Fibroblast of the aortic adventitia (primary cell): ENCODE measurements around the gene FCER2. TPM values are rescaled to one million over a fixed set of nuclear protein-coding genes. Genes with fewer than 3 reads are reported as not detected.
A peak's percentile ranks its signal among the peaks of the same experiment; 100 is the strongest.

ENCODE experiments used
- DNase-seq: peaks from one replicate; pipeline ENCODE4 v3.0.0-alpha.2; 2010; ENCODE audit warnings: low read depth
- H3K4me3 ChIP-seq: 2 replicates; pipeline ENCODE4 v1.5.1; 2011; ENCODE audit warnings: low read depth, mild to moderate bottlenecking, control low read depth, low read length, moderate library complexity
- total RNA-seq: library from RNA; depleted of rRNA; stranded (reverse); fragments of >200 nt; gene quantifications from 2 replicates; pipeline ENCODE4 v1.2.3, GENCODE V29; 2012; ENCODE audit warnings: low replicate concordance
- TF ChIP-seq, protein P1 (sequence below): IDR thresholded peaks from 2 replicates; pipeline ENCODE4 v1.5.1; 2011; ENCODE audit warnings: mild to moderate bottlenecking, low read length, control low read depth, inconsistent platforms; ENCODE audit not compliant: insufficient read depth

The FCER2 gene
- total RNA-seq, 1 donor = not detected

DNA sequence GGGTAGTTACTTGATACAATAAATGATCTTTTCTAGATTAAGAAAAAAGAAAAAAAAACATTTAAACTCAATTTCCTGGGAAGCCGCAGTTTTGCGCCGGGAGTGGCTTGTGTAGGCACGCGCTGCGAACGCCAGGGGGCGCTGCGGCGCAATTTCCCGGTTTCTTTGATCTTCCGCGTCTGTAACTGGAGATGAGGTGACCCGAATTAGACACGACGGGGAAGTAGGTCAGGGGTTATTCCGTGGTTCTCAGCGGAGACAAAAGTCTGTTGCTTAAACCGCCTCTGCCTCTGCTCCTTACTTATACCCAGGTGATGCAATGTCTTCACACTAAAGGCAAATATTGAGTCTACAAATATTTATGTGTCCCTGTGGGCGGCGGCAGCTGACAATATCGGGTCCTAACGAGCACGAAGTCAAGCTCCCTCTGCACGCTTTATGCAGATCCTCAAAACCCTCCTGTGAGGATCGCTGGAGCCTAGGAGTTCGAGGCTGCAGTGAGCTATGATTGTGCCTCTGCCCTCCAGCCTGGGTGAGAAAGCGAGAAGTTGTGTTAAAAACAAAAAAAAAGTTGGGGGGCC is 49.8 kb downstream of the FCER2 start:
- peak overlapping the region; percentile 50 for H3K4me3 ChIP-seq
- peak; percentile 70 for DNase-seq
- TF ChIP-seq, protein P1, sequence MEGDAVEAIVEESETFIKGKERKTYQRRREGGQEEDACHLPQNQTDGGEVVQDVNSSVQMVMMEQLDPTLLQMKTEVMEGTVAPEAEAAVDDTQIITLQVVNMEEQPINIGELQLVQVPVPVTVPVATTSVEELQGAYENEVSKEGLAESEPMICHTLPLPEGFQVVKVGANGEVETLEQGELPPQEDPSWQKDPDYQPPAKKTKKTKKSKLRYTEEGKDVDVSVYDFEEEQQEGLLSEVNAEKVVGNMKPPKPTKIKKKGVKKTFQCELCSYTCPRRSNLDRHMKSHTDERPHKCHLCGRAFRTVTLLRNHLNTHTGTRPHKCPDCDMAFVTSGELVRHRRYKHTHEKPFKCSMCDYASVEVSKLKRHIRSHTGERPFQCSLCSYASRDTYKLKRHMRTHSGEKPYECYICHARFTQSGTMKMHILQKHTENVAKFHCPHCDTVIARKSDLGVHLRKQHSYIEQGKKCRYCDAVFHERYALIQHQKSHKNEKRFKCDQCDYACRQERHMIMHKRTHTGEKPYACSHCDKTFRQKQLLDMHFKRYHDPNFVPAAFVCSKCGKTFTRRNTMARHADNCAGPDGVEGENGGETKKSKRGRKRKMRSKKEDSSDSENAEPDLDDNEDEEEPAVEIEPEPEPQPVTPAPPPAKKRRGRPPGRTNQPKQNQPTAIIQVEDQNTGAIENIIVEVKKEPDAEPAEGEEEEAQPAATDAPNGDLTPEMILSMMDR = peak; percentile 98

DNA sequence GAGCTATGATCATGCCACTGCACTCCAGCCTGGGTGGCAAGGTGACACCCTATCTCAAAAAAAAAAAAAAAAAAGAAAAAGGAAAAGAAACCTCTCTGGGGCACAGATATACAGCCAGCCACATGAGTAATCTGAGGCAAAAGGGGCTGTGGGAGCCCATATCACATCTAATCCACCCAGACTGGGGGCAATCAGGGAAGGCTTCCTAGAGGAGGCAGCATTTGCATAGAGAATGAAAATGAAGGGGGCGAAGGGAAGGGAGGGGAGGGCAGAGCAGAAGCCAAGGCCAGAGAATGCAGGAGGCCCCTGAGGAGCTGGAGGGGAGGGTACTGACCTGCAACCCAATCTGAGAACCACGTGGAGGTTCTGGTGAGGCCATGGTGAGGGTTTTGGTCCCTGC is 51.8 kb downstream of the FCER2 start:
- no peak overlapping the region for H3K4me3 ChIP-seq
- DNase-seq = no peak
- TF ChIP-seq, protein P1 = no peak

DNA sequence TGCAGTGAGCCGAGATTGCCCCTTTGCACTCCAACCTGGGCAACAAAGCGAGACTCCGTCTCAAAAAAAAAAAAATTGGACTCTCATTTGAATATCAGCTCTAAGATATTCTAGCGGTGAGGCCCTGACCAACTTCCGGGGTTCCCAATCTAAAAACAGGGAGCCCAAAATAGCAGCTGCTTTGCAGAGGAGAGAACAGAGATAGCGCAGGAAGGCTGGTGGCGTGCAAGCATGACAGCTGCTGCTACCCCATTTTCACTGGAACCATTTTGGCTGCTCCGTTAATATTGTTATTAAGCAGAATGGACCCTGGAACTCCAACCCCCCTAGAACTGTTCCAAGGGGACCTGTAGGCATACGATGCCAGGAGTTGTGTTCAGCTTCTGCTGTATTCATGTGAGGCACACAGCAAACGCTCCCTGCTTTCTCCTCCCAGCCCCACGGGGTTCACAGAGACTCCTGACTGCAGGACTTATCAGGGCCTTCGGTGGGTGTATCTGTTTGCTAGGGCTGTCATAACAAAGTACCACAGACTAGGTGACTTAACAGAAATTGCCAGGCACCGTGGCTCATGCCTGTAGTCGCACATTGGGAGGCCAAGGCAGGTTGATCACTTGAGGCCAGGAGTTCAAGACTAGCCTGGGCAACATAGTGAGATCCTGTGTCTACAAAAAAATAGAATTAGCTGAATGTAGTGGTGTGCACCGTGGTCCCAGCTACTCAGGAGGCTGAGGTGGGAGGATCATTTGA is 53.5 kb downstream of the FCER2 start:
- no peak for DNase-seq
- TF ChIP-seq, protein P1 = no peak
- no peak overlapping the region for H3K4me3 ChIP-seq

DNA sequence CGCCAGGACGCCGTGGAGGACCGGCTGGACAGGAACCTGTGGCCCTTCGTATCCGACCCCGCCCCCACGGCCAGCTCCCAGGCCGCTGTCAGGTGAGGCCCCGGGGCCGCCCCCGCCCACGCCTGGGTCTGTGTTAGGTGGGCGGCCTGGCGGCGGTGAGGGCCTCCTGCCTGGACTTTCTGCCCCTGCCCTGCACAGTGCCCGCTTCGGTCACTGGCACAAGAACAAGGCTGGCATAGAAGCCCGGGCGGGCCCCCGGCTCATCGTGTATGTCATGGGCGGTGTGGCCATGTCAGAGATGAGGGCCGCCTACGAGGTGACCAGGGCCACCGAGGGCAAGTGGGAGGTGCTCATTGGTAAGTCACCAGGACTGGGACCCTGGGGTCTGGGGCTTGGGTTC is 54.8 kb downstream of the FCER2 start:
- no peak for DNase-seq
- TF ChIP-seq, protein P1 = no peak
- H3K4me3 ChIP-seq = no peak overlapping the region

DNA sequence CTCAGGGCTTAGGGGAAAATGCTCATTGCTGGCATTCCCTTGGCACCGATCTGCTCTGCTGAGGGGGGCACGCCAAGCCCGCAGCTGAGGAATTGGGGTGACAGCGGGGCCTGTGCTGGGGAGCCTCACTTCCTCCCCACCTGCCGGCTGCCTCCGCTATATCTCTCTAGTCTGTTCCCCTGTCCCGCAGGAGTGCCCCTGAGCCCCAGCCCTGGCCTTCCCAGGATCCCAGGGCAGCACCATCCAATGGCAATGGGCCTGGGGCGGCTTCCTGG is 55.6 kb downstream of the FCER2 start:
- DNase-seq = no peak
- no peak overlapping the region for H3K4me3 ChIP-seq
- TF ChIP-seq, protein P1 = no peak

DNA sequence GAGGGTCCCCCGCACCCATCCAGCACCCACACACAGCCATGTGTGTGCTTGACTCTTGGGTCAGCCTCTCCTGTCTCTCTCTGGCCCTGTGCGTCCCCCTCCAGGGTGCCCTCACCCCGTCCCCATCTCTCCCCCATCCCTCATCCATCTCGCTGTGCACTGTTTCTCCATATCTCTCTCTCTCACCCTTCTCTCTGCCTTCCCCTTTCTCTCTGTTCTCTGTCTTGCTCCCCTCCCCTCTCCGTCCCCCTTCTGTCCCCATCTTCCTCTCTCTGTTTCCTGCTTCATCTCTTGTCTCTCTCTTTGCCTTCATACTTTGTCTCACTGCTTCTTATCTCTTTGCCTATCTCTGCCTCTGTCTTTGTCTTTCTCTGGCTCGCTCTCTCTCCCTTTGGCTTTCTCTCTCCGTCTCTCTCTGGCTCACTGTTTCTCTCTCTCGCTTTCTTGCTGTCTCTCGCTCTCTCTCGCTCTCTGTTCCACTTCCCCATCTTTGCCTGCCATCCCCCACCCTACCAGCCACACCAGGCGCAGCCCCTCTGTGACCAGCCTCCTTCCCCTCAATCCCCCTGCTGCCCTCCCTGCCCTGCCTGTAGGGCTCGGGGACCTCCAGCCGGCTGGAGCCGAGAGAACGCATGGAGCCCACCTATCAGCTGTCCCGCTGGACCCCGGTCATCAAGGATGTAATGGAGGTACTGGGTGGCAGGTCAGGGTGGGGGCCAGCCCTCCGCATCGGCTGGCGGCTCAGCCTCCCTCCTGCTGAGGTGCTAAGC is 56.1 kb downstream of the FCER2 start:
- TF ChIP-seq, protein P1 = no peak
- no peak for DNase-seq
- no peak overlapping the region for H3K4me3 ChIP-seq
